HG03571 (cell line): ENCODE data around the gene BCAS1.
A peak's percentile ranks its signal among the peaks of the same experiment; 100 is the strongest.

Experiments
- ATAC-seq: cut with Tn5 transposase; IDR thresholded peaks from one replicate; pipeline ENCODE4 v1.9.1; 2021; ENCODE audit not compliant: unreplicated experiment

The BCAS1 gene

GRCh38 chr20:53914781-53915445 is 155.5 kb downstream of the BCAS1 start:
- ATAC-seq, result no peak

GRCh38 chr20:53914091-53914780 is 156.2 kb downstream of the BCAS1 start:
- no peak for ATAC-seq

GRCh38 chr20:53911301-53911700 is 159.1 kb downstream of the BCAS1 start:
- ATAC-seq, result no peak

GRCh38 chr20:53910351-53911002 is 159.9 kb downstream of the BCAS1 start:
- ATAC-seq, result no peak

GRCh38 chr20:53907968-53908751 is 162.2 kb downstream of the BCAS1 start:
- no peak for ATAC-seq

GRCh38 chr20:53905820-53906191 is 164.6 kb downstream of the BCAS1 start:
- no peak for ATAC-seq

- ATAC-seq, result no peak
Measured at GRCh38 chr20:53905019-53905819, 165.2 kb downstream of the BCAS1 start.

GRCh38 chr20:53904261-53904660 is 166.1 kb downstream of the BCAS1 start:
- ATAC-seq, result no peak

GRCh38 chr20:53903652-53903987 is 166.8 kb downstream of the BCAS1 start:
- ATAC-seq, result no peak

- ATAC-seq, result no peak
Measured at GRCh38 chr20:53902968-53903651, 167.3 kb downstream of the BCAS1 start.

- no peak for ATAC-seq
Measured at GRCh38 chr20:53901497-53902096, 168.8 kb downstream of the BCAS1 start.

GRCh38 chr20:53901064-53901463 is 169.3 kb downstream of the BCAS1 start:
- no peak for ATAC-seq

GRCh38 chr20:53900380-53900999 is 169.9 kb downstream of the BCAS1 start:
- ATAC-seq, result no peak

- peak; percentile 84 for ATAC-seq
Measured at GRCh38 chr20:53899351-53900167, 170.8 kb downstream of the BCAS1 start.

- no peak for ATAC-seq
Measured at GRCh38 chr20:53898556-53898931, 171.8 kb downstream of the BCAS1 start.

GRCh38 chr20:53897884-53898555 is 172.4 kb downstream of the BCAS1 start:
- ATAC-seq, result no peak

- no peak for ATAC-seq
Measured at GRCh38 chr20:53896647-53897046, 173.7 kb downstream of the BCAS1 start.

- no peak for ATAC-seq
Measured at GRCh38 chr20:53896041-53896440, 174.4 kb downstream of the BCAS1 start.
